Activated naive CD4-positive, alpha-beta T cell (primary cell): ENCODE results near the gene DHRSX.
"Not testable (repeated sequence)": the region's sequence is repeated elsewhere in the genome, so short reads cannot be mapped to it uniquely, and the experiment has no call there.

Experiments used
- DNase-seq, 4 experiments: peaks; one replicate each; lab custom pipeline; 2025; lab: John Stamatoyannopoulos, UW

The DHRSX gene

DNA sequence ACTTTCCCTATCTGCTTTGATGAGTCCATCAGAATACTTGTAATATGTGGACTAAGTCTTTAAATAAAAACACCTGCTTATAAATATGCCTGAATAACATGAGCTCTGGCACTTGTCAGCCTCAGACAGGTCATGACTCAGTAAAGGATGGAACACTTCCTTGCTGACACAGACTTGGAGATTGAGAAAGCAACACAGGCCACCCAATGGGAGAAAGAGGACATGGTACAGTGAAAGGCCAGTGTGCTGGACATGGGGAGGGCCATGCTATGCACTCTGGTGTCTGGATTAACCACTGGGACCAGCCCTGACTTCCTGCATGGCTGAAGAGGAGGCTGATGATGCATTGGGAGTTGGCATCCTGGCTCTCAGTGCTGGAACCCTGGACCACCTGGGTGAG, 149.5 kb downstream of the DHRSX start:
- no peak for DNase-seq

DNA sequence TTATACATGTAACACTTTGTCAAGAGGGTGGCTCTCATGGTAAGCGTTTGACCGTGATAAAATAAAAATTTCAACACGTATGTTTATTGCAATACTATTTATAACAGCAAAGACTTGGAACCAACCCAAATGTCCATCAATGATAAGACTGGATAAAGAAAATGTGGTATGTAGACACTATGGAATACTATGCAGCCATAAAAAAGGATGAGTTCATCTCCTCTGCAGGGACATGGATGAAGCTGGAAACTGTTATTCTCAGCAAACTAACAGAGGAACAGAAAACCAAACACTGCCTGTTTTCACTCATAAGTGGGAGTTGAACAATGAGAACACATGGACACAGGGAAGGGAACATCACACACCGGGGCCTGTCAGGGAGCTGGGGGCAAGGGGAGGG, 150.1 kb downstream of the DHRSX start:
- not testable (repeated sequence) for DNase-seq

DNA sequence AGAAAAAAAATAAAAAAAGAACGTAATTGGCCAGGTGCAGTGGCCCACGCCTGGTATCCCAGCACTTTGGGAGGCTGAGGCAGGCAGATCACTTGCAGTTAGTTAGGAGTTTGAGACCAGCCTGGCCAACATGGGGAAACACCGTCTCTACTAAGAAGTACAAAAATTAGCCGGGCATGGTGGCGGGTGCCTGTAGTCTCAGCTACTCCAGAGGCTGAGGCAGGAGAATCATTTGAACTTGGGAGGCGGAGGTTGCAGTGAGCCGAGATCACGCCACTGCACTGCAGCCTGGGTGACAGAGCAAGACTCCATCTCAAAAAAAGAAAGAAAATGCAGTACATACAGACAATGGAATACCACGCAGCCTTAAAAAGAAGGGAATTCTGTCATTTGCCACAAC, 150.7 kb downstream of the DHRSX start:
- not testable (repeated sequence) for DNase-seq

DNA sequence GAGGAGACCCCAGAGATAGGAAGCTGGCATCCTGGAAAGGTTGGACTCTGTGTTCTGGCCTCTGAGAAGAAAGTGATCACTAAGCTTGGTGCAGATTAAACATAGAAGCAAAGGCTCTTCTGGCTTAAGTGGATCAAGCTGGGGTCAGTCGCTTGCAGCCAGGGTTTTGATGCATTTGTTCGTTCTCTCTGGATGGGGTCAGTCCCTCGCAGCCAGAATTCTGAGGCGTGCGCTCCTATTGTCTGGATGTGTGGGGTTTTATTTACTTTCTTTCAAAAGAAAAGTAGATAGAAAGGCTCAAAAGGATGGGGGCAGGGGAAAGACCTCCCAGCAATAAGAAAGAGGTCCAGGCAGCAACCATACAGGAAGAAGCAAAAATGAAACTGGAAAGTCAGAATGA, 152.6 kb downstream of the DHRSX start:
- no peak for DNase-seq

DNA sequence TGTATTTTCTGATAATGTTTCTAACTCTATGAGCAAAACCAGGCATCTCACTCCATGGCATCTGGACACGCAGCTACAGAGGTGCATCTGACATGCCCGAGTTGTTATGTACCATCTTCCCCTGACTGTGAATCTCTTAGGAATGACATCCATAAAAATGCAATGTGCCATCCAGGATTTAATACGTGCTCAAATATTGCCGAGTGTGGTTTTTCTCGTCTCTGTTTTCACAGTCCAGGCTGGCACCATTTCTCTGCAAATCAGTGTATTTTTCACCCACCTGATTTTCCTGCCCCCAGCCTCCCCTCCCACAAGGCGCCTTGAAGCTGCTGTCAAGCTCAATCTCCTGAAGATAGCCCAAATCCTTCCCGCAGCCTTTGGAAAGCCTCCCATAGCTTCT, 154.6 kb downstream of the DHRSX start:
- DNase-seq, result no peak

DNA sequence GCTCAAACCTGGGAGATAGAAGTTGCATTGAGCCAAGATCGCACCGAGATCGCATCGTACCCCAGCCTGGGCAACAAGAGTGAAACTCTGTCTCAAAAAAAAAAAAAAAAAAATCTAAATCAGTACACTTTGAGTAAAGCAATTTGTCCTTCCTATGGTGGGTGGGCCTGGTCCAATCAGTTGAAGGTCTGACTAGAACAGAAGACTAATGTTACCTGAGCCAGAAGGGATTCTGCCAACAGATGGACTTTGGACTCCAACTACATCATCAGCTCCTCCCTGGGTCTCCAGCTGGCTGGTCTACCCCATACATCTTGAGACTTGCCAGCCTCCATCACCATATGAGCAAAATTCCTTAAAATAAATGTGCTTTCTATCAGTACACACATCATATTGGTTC, 155.2 kb downstream of the DHRSX start:
- DNase-seq, result no peak

DNA sequence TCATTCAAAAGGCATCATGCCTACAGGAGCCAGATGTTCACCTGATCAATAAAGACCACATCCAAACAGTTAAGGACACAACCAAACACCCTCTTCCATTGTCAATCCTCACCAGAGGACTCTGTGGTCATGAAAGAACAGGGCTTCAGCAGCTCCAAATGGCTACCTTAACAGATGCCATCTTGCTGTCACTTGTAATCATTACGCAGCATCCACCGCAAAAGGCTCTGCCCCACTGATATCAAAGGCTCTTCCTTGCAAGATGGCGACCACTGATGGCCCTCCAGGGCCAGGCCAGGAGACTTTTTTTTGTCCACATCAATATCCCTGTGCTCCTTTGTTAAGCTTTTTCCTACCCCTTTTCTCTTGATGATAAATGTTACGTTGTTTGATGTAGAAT, 157.4 kb downstream of the DHRSX start:
- no peak for DNase-seq

DNA sequence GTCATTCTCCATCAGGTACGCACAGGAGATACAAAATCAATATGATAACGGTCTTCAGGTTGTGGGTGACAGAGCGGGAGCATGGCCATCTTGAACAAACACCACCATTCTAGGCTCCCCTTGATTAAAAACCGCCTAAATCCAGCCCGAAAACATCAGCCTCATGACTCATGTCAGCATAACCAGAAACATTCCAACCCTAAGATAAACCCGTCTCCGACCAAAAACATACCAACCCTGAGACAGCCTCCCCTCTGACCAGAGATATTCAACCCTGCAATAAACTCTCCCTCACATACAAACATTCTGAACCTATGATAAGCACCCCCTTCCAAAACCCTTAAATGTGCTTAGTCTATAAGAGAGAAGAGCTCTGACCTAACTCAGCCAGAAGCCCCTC, 157.9 kb downstream of the DHRSX start:
- no peak for DNase-seq

DNA sequence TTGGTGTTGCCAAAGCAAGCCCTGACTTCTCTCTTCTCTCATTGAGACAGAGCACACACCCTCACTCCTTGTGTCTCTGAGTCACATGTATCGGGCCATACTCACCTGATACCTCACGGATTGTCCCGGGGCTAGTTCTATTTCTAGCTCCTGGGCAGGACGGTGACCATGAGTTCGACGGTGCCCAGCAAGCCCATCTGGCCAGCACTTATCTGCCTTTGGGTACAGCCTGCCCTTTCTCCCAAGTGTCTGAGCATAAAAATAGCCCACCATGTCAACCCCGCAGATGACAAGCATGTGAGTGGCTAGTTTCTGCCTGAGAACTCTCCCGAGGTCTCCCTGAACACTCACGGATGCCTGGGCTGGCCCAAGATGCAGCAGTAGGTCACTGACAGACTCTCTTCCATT, 158.5 kb downstream of the DHRSX start:
- no peak for DNase-seq

DNA sequence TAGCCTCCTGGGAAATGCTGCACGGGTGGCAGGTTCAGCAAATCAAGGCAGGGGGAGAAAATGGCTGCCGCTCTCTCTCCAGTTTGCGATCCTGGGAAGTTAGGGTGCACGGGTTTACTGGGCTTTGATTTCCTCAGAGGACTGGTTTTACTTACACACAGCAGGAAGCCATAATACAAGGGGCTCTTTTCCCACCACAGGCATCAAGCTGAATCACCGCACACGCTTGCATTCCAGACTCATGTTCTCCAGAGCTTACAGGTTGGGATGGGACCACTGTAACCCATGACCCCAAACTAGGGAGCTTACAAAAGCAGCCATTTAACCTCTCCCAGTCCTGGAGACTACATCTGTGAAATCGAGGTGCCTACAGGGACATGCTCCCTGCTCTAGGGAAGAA, 159.8 kb downstream of the DHRSX start:
- no peak for DNase-seq

DNA sequence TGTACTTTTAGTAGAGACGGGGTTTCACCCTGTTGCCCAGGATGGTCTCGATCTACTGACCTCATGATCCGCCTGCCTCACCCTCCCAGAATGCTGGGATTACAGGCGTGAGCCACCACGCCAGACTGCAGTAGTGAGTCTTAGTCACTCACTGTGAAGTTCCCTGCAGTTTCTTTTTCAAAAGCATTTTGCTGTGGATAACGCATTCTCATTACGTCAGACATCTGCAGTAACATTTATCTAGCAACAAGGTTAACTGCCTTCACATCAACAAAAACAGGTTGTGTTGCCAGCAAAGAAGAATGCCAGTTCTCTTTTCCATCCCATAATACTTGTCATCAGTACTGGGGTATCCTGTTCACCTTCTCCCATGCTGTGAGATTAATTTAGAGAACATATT, 164.6 kb downstream of the DHRSX start:
- no peak for DNase-seq

DNA sequence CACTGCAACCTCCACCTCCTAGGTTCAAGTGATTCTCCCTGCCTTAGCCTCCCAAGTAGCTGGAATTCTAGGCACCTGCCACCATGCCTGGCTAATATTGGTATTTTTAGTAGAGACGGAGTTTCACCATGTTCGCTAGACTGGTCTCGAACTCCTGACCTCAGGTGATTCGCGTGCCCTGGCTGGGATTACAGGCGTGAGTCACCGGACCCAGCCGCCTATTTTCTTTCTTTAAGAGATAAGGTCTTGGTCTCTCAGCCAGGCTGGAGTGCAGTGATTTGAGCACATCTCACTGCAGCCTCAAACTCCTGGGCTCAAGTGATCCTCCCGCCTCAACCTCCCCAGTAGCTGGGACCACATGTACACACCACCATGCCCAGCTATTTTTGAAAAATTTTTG, 166.5 kb downstream of the DHRSX start:
- DNase-seq, result no peak

DNA sequence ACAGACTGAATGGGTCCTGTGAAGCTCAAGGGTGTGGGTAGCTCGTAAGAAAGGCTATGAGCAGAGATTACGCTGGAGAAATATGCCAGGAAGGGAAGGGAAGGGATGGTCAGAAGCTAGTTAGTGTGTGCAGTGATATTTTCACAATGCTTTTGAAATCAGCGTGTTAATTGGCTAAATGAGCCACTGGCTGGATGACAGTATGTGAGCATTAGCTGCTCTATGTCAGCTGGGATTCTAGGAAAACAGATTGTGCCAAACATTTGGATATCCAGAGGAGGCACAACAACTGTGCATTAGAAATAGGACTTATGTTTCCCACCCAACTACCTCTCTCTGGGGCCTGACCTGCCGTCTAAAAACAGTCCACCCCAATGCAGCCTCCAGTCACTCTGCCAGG, 168.5 kb downstream of the DHRSX start:
- DNase-seq, result no peak

DNA sequence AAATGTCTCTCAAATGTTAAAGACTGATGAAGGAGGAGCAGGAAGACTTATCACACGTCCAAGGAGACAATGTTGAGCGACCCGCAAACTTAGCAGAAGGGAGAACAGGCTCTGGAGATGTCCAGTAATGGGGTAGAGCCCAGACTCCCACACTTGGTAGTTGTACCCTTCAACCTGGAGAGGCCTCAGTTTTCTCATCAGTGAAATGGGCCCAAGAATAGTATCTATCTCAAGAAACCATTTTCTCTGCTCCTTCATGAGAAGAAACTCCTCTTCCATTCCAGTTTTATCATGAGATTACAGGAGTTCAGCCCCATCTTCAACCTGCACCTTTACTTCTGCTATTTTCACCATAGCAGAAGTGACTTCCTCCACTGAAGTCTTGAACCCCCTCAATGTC, 169.9 kb downstream of the DHRSX start:
- no peak for DNase-seq

DNA sequence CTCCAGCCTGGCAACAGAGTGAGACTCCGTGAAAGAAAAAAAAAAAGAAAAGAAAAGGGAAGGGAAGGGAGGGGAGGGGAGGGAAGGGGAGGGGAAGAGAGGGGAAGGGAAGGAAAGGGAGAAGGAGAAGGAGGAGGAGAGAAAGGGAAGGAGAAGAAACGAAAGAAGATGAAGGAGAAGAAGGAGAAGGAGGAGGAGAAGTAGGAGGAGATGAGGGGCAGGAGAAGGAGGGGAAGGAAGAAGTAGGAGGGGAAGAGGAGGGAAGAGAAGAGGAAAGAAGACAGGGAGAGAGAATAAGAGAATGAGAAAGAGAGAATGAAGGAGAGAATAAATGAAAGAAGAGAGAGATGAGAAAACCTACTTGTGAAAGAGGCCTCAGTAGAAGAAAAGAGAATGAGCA, 170.3 kb downstream of the DHRSX start:
- no peak for DNase-seq

DNA sequence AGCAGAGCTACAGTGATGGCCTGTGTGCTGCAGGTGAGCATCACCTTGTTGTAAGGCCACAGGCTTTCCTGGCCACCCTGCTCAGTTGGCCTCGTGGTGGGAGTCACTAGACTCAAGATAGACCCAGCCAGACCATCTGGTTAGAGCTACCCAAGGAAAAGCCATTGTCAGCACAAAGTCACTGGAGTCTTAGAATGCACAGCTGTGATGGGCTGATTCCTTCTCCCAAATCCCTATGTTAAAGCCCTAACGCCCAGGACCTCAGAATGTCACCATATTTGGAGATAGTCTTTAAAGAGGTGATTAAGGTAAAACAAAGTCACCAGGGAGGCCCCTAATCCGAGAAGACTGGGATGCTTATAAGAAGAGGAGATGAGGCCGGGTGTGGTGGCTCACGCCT, 173.4 kb downstream of the DHRSX start:
- no peak for DNase-seq

DNA sequence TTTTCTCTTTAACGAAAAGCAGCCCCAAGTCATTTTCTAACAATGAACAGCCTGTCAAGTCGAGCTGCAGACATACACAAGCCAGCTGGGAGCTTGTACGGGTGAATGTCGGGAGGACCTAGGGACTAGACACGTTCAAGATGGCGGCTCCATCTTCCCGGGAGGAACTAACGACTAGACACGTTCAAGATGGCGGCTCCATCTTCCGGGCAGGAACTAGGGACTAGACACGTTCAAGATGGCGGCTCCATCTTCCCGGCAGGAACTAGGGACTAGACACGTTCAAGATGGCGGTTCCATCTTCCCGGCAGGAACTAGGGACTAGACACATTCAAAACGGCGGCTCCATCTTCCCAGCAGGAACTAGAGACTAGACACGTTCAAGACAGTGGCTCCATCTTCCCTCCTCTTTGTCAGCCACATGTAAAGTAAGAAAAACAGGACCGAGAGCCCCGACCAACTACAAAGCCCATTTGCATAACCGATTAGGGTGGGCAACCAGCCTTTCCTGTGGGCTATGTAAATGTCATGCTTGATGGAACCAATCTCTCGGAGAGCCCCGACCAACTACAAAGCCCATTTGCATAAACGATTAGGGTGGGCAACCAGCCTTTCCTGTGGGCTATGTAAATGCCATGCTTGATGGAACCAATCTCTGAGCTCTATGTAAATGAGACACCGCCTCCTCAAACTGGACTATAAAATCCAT, 175.5 kb downstream of the DHRSX start:
- no peak for DNase-seq

DNA sequence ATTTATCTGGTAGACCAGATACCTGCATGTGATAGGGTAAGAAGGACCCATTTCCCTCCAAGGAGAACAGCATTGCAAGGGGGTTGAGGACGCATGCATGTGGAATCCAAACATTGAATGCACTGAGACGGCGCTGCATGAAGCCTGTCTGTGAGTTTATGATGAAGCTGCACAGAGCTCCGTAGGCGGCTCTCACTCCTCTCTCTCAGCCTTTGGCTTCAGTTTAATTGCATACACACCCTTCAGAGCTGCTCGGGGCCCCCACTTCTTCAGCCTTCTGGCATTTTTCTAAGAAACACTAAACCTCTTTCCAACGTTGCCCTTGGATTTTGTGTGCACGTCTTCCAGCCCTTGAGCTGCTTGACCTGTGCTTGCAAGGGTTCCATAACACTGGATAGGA, 176.6 kb downstream of the DHRSX start:
- no peak for DNase-seq

DNA sequence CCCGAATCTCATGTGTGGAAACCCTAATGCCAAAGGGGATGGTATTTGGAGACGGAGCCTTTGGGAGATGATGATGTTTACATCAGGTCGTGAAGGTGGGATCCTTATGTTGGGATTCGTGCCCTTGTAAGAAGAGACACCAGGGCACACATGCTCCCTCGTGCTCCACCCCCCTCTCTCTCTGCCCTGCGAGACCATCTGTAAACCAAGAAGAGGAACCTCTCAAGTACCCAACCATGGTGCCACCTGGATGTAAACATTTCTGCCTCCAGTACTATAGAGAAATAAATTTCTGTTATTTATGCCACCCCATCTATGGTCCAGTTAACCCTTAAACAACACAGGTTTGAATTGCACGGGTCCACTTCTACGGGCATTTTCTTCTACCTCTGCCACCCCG, 179.4 kb downstream of the DHRSX start:
- DNase-seq, result no peak

DNA sequence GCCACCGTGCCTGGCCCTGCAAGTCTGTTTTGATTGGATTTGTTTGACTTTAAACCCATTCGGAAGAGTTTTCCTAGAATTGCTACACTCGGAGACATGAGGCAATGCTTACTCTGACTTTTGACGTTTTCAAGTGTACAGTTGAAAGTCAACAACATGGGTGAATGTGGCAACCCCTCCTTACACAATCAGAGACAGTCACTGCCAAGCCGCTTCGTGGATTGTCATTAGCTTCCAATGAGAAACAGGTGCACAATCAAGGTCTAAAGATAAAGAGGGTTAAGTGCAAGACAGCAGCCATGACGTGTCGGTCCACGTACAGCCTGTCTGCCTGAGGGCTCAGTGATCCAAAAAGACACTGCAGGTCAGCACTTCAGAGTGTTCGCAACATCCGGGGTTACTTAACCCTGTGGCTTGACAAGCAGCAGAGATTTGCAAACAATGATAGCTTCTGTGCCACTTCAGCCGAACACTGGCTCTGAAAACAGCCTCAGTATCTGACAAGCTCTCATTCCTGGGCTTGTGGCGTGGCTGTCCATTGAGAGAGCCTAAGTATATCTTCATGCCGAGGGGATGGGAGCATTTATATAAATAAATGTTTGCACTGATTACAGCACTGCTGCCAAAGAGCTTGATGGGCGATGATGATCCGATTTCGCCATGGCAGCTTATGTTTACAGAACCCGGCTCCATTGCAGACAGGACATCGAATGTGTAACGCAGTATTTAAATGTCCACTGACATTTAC, 180.0 kb downstream of the DHRSX start:
- DNase-seq, result no peak

DNA sequence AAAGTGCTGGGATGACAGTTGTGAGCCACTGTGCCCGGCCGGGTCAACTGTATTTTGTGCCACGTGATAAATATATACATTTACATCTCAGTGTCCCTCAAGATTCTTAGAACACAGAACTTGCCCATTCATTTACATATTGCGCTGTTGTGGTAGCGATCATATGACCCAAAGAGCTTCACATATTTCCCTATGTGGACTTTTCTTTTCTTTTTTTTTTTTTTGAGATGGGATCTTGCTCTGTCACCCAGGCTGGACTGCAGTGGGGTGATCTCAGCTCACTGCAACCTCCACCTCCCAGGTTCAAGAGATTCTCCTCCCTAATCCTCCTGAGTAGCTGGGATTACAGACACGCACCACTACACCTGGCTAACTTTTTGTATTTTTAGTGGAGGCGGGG, 180.7 kb downstream of the DHRSX start:
- DNase-seq, result no peak

DNA sequence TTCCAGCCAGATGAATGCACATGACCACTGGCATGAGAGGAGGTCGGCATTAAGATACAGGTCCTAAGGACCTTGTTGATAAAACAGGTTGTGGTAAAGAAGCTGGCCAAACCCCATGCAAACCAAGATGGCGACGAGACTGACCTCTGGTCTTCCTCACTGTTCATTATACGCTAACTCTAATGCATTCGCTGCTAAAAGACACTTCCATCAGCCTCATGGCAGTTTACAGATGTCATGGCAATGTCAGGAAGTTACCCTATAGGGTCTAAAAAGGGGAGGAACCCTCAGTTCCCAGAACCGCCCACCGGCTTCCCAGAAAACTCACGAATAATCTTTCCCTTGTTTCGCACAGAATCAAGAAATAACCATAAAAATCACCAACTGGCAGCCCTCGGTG, 182.4 kb downstream of the DHRSX start:
- no peak for DNase-seq

DNA sequence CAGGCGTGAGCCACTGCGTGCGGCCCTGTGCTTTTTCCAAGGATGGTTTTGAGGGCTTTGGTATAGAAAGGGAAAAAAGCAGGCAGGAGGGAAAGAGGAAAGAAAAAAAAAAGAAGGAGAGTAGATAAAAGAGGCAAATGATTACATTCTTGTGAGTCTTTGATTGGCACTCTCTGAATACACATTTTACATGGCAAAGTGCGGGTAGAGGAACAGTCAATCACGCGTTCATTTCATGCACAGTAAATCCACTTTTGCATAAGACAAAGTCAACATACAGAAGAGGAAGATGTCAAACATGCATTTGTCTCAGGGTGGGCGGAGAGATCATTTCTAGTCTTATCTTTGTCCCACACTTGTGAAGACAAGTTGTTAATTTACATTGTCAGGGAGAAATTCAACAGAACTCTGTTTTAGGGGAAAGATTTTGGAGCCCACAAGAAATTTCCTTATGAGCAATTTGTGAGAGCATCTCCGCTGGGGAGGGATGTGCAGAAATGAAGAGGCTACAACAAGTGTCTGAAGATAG, 183.2 kb downstream of the DHRSX start:
- DNase-seq, result no peak

DNA sequence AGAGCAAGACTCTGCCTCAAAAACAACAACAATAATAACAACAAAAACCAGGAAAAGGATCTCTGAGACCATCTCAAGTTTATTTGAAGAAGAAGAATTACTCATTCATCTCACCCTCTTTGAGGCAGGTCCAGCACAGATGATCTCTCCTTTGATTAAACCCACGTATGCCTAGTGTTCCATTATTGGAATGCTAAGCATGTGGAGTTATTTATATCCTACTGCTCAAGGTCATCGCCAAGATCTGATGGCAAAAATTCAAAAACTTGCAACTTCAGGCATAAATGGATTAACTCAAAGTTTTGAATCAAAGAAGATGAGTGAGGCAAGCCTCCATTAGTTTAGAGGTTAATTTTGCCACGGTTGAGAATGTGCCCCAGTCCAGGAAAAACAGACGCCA, 184.2 kb downstream of the DHRSX start:
- DNase-seq, result no peak
